SK-N-SH (cell line): ENCODE data around the gene MEF2D. TPM values are rescaled to one million over a fixed set of nuclear protein-coding genes. Genes with fewer than 3 reads are reported as not detected.

Experiments used
- CTCF ChIA-PET: fragments of 300-600, 350-600 bp; formaldehyde crosslinking; extraction: SDS; loops from one replicate; lab custom pipeline; 2021; lab: Yijun Ruan, JAX
- POLR2A ChIA-PET: fragments of 350-600 bp; sonication (Branson Sonifier 250); formaldehyde crosslinking; extraction: SDS; loops from one replicate; lab custom pipeline; 2020; ENCODE audit warnings: antibody characterized with exemption, inconsistent platforms; lab: Yijun Ruan, JAX
- DNase-seq: peaks from one replicate; pipeline ENCODE4 v3.0.0; 2012
- H2AFZ ChIP-seq: fragments of 200-600 bp; sonication (generic); 2 replicates; pipeline ENCODE4 v1.8.1; 2016; ENCODE audit warnings: antibody characterized with exemption, mild to moderate bottlenecking, low read depth
- H3F3A ChIP-seq: fragments of 200-600 bp; sonication (generic); replicated peaks from 2 replicates; pipeline ENCODE3; 2016; ENCODE audit warnings: antibody characterized with exemption, mild to moderate bottlenecking; ENCODE audit not compliant: insufficient read depth
- H3K27ac ChIP-seq, 2 experiments: fragments of 200-500 bp in 1 of 2; fragments of 200-600 bp in 1 of 2; sonication (Bioruptor generic) in 1 of 2; sonication (generic), shearing (Covaris generic) in 1 of 2; 2 replicates each; pipeline versions ENCODE4 v1.5.1 to v1.6.1; 2014 to 2016; ENCODE audit warnings: low read depth in 2 of 2, inconsistent platforms in 1 of 2, low read length in 1 of 2, mild to moderate bottlenecking in 1 of 2, mixed read lengths in 1 of 2
- H3K27me3 ChIP-seq: fragments of 200-600 bp; sonication (generic), shearing (Covaris generic); 2 replicates; pipeline ENCODE4 v1.6.1; 2016; ENCODE audit warnings: mixed run types; ENCODE audit not compliant: insufficient read depth
- H3K36me3 ChIP-seq, 2 experiments: fragments of 200-500 bp in 1 of 2; fragments of 200-600 bp in 1 of 2; sonication (Bioruptor generic) in 1 of 2; sonication (generic) in 1 of 2; replicated peaks in 1 of 2; 2 replicates each; pipeline versions ENCODE3 to v1.5.1; 2014 to 2016; ENCODE audit warnings: low read length in 1 of 2, mild to moderate bottlenecking in 1 of 2; ENCODE audit not compliant: insufficient read depth in 2 of 2, control insufficient read depth in 1 of 2
- H3K4me1 ChIP-seq, 2 experiments: fragments of 200-500 bp in 1 of 2; fragments of 200-600 bp in 1 of 2; sonication (Bioruptor generic) in 1 of 2; sonication (generic), shearing (Covaris generic) in 1 of 2; 2 replicates each; pipeline versions ENCODE4 v1.5.1 to v1.6.1; 2014 to 2016; ENCODE audit warnings: low read depth in 1 of 2, low read length in 1 of 2, mixed run types in 1 of 2; ENCODE audit not compliant: insufficient read depth in 2 of 2, control insufficient read depth in 1 of 2
- H3K4me2 ChIP-seq: fragments of 200-600 bp; sonication (generic), shearing (Covaris generic); 2 replicates; pipeline ENCODE4 v1.6.1; 2017; ENCODE audit warnings: mixed run types
- H3K4me3 ChIP-seq, 2 experiments: fragments of 200-500 bp in 1 of 2; fragments of 200-600 bp in 1 of 2; sonication (Bioruptor generic) in 1 of 2; sonication (generic), shearing (Covaris generic) in 1 of 2; 2 replicates each; pipeline versions ENCODE4 v1.5.1 to v1.8.1; 2014 to 2016; ENCODE audit warnings: low read depth in 2 of 2, inconsistent platforms in 1 of 2, low read length in 1 of 2, mild to moderate bottlenecking in 1 of 2, mixed read lengths in 1 of 2, moderate library complexity in 1 of 2
- H3K79me2 ChIP-seq: fragments of 200-600 bp; sonication (generic); 2 replicates; pipeline ENCODE4 v1.8.1; 2017; ENCODE audit warnings: mild to moderate bottlenecking; ENCODE audit not compliant: insufficient read depth
- H3K9ac ChIP-seq: fragments of 200-600 bp; sonication (generic); 2 replicates; pipeline ENCODE4 v1.6.1; 2017; ENCODE audit warnings: mixed run types
- H3K9me2 ChIP-seq: fragments of 200-600 bp; sonication (generic); 2 replicates; pipeline ENCODE4 v1.6.1; 2017; ENCODE audit warnings: mixed run types
- H3K9me3 ChIP-seq: fragments of 200-600 bp; sonication (generic); 2 replicates; pipeline ENCODE4 v1.6.1; 2017; ENCODE audit warnings: mixed run types, mild to moderate bottlenecking, moderate library complexity
- H4K20me1 ChIP-seq: fragments of 200-600 bp; sonication (generic); 2 replicates; pipeline ENCODE4 v1.6.1; 2017; ENCODE audit warnings: mild to moderate bottlenecking, mixed run types; ENCODE audit not compliant: insufficient read depth
- EP300 ChIP-seq, 2 experiments: IDR thresholded peaks; 2 replicates each; pipeline versions ENCODE4 v1.4.0 to v1.6.1; 2012; ENCODE audit warnings: borderline replicate concordance in 1 of 2, low read depth in 1 of 2, low read length in 1 of 2
- EZH2phosphoT487 ChIP-seq: fragments of 200-600 bp; sonication (generic); IDR thresholded peaks from 2 replicates; pipeline ENCODE4 v1.6.1; 2017; ENCODE audit warnings: low read depth, mixed run types, mild to moderate bottlenecking, antibody characterized with exemption, moderate library complexity, borderline replicate concordance
- FOXJ3 ChIP-seq: sonication (generic); formaldehyde crosslinking; IDR thresholded peaks from 2 replicates; pipeline ENCODE4 v1.5.1; 2020; ENCODE audit warnings: mild to moderate bottlenecking, missing genetic modification reagents
- FOXM1 ChIP-seq: IDR thresholded peaks from 2 replicates; pipeline ENCODE4 v1.4.0; 2012; ENCODE audit warnings: low read depth, mild to moderate bottlenecking
- GABPA ChIP-seq: IDR thresholded peaks from 2 replicates; pipeline ENCODE4 v1.4.0; 2012; ENCODE audit warnings: low read depth, mild to moderate bottlenecking
- JUND ChIP-seq: IDR thresholded peaks from 2 replicates; pipeline ENCODE4 v1.4.0; 2012
- NFIC ChIP-seq: IDR thresholded peaks from 2 replicates; pipeline ENCODE4 v1.4.0; 2012; ENCODE audit warnings: borderline replicate concordance
- NRF1 ChIP-seq: IDR thresholded peaks from 2 replicates; pipeline ENCODE4 v1.6.1; 2012; ENCODE audit warnings: low read depth, mild to moderate bottlenecking, low read length
- PBX3 ChIP-seq: IDR thresholded peaks from 2 replicates; pipeline ENCODE4; 2012
- POLR2AphosphoS5 ChIP-seq: IDR thresholded peaks from 2 replicates; pipeline ENCODE4 v1.6.1; 2012; ENCODE audit warnings: low read depth, low read length
- RAD21 ChIP-seq: IDR thresholded peaks from 2 replicates; pipeline ENCODE4 v1.6.1; 2012; ENCODE audit warnings: mild to moderate bottlenecking, low read length
- RCOR1 ChIP-seq: fragments of 150-350 bp; IDR thresholded peaks from 2 replicates; pipeline ENCODE4 v1.6.1; 2017; ENCODE audit warnings: antibody characterized with exemption, low read length
- RXRA ChIP-seq: IDR thresholded peaks from 2 replicates; pipeline ENCODE4 v1.4.0; 2012; ENCODE audit warnings: low read depth, mild to moderate bottlenecking, borderline replicate concordance
- SIN3A ChIP-seq: IDR thresholded peaks from 2 replicates; pipeline ENCODE4 v1.6.1; 2012; ENCODE audit warnings: low read depth, mild to moderate bottlenecking, low read length, moderate library complexity, borderline replicate concordance
- TCF12 ChIP-seq: IDR thresholded peaks from 2 replicates; pipeline ENCODE4 v1.4.0; 2012
- USF2 ChIP-seq: fragments of 150-350 bp; IDR thresholded peaks from 2 replicates; pipeline ENCODE4 v1.6.1; 2017; ENCODE audit warnings: antibody characterized with exemption, low read length, low read depth, borderline replicate concordance
- YY1 ChIP-seq: IDR thresholded peaks from 2 replicates; pipeline ENCODE4 v1.4.0; 2012; ENCODE audit warnings: low read depth, mild to moderate bottlenecking
- WGBS: methylation state at CpG from one replicate; pipeline ENCODE4 v1.1.6; 2017; ENCODE audit warnings: low lambda C conversion rate; 5-methylcytosine and 5-hydroxymethylcytosine counted together
- polyA plus RNA-seq, 3 experiments: library from polyadenylated mRNA; depleted of rRNA; stranded (reverse); fragments of >200 nt; gene quantifications; 2 replicates each; pipeline ENCODE4 v1.2.3, GENCODE V29; 2012

MEF2D gene
- polyA plus RNA-seq, 1 of the 3 experiments (the other 2 are of a cell fraction) = 14.3 TPM

GRCh38 chr1:156497078-156497742, 3.4 kb downstream of the MEF2D start:
- no peaks in the 10 kb centered on the region for H3K9me2 ChIP-seq
- peaks cover 3 to 6% of the 10 kb centered on the region in 2 experiments for H3K36me3 ChIP-seq
- H3K4me2 ChIP-seq = peak overlapping the region; percentile 95
- TF ChIP-seq YY1 (no peak), RXRA (no peak), JUND (no peak), EZH2phosphoT487 (no peak), FOXJ3 (no peak), FOXM1 (no peak), RCOR1 (no peak), TCF12 (no peak), RAD21 (no peak), GABPA (no peak), EP300 (IDR thresholded peaks at IDR 0.05; ENCODE audit: borderline replicate concordance in 1 of 2, low read depth in 1 of 2, low read length in 1 of 2) (no peak), PBX3 (no peak), NRF1 (no peak), USF2 (no peak), POLR2AphosphoS5 (no peak), NFIC (no peak), SIN3A (no peak)
- TF ChIP-seq, all 33 proteins: peak for 0
- no peak for DNase-seq
- H3K27ac ChIP-seq = no peak overlapping the region; a peak in 1 of 4 replicates
- peaks cover 75% of the 10 kb centered on the region for H4K20me1 ChIP-seq
- H3K79me2 ChIP-seq = peaks cover 84% of the 10 kb centered on the region
- H3F3A ChIP-seq = peaks cover 7% of the 10 kb centered on the region
- ChIA-PET POLR2A (no interaction called here), CTCF (interaction anchor here (1.0 to 7.3 kb wide), 4 partner anchors 9 to 111 kb away, joined by 3 to 47 read pairs (median 7); no protein-coding TSS in a partner anchor)
- 92% methylated on average over 9 of the region's 11 CpGs for WGBS
- no peaks in the 10 kb centered on the region for H3K27me3 ChIP-seq
- no peaks in the 10 kb centered on the region for H3K9me3 ChIP-seq
- H3K4me3 ChIP-seq = no peak overlapping the region
- H3K9ac ChIP-seq = no peak overlapping the region
- peaks cover 32 to 60% of the 10 kb centered on the region in 2 experiments for H3K4me1 ChIP-seq
- H2AFZ ChIP-seq = no peak overlapping the region
